ENCODE data around the gene CTSZ.
"Not testable (repeated sequence)": the region's sequence is repeated elsewhere in the genome, so short reads cannot be mapped to it uniquely, and the experiment has no call there.

The CTSZ gene

DNA sequence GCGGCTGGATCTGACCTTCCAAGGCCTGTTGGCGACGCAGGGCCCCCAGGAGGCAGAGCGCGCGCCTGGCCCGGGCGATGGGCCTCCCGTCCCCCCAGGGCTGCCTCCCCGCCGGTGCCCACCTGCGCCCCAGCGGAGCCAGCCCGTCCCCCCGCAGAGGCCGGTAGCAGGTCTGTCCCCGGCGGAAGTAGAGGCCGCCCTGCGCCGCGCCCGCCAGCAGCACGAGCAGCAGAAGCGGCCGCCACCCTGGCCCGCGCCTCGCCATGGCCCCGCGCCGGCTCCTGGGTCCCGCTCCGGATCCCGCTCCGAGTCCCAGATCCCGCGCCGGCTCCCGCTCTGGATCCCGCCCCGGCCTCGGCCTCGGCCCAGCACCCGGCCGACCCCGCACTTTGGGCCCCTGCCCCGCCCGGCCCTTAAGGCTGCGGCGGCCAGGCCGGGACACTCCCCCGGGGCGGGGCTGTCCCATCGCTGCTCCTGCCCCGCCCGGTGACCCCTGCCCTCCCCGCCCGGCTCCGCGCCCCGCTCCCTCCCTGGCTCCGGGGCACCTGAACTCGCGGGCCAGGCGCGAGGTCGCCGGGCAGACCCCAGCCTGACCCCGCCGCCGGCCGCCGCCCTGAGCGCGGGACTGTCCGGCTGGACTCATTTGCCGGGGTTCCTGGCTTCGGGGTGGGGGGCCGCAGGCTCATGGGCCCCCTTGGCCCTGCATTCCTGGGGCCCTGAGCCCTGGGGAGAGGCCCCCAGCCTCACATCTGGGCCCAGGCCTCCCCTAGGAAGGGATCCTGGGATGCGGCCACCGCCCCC, at the start of gene CTSZ:
CTSZ (minus strand) TSS at position 391 of the 801 bp plus-strand sequence; CDS start at position 265, 126 bp downstream.
- DNase-seq (ENCODE audit: low read depth), result peak; percentile 65

DNA sequence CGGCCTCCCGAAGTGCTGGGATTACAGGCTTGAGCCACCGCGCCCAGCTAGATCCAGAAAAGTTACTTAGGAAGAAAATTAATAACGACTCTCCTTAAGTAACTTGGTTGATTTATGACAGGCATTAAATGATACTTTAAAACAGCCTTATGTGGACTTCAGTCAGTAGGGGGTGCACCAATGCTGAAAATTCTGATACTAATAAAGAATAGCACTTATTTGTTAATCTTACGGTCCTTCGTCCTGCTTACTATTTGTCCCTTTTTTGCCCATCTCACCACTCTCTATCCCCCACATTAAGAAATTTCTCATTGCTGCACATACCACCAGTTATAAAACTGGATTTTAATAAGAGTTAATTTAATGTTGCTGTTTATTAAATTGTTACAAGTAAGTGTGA, 48.2 kb upstream of the CTSZ start:
- peak; percentile 59 for DNase-seq (ENCODE audit: low read depth)

DNA sequence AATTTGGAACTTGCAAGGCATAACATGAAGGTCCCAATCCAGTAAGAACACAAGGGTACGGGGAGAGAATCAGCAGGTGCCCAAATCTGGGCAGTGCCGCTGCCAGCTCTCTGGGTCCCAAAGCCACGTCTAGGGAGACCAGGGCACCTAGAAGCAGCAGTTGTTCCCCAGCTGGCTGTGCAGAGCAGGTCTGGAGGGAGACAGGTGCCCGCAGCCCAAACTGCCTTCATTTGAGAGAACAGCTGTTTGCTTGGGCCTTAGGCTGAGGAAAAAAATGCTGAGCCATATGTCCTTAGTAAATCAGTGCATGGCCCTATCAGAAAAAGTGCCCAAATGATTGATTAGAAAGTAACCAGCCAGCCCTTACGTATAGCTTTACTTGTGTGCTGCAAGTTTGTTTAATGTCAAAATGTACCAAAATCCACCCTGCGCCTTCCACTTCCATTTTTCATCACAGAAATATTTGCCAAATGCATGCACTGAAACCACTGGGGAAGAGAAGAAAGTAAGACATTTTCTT, 44.7 kb upstream of the CTSZ start:
- no peak for DNase-seq (ENCODE audit: low read depth)

DNA sequence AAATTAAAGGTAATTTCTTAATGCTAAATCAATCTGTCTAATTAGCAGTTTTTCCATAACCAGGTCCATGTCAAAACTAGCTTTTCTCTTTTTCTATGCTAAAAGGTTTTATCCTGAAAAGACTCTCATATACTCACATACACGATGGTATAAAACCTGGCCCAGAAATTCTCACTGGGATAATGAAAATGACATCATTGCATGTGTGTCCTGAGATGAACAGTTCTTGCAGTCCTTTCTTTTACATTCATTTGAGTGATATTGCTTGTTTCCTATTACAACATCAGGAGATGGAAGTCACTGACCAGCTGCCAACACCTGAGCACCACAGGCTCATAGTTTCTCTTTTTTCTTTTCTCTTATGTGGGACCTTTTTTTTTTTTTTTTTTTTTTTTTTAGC, 43.4 kb upstream of the CTSZ start:
- DNase-seq (ENCODE audit: low read depth), result no peak

DNA sequence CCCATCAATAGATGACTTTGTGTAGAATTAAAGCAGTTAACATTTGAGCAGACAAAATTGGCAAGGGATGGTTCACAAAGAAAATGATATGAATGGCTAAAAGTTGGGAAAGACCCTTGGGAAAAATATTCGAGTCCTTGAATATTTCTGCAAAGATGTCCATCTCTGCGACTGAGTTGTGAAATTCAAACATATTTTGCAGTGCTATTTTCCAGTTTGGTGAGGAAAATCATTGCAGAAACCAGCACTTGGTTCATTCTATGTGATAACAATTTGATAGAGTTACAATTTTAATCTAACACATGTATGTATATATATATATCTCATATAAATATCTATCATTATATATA, 41.6 kb upstream of the CTSZ start:
- DNase-seq (ENCODE audit: low read depth), result no peak

DNA sequence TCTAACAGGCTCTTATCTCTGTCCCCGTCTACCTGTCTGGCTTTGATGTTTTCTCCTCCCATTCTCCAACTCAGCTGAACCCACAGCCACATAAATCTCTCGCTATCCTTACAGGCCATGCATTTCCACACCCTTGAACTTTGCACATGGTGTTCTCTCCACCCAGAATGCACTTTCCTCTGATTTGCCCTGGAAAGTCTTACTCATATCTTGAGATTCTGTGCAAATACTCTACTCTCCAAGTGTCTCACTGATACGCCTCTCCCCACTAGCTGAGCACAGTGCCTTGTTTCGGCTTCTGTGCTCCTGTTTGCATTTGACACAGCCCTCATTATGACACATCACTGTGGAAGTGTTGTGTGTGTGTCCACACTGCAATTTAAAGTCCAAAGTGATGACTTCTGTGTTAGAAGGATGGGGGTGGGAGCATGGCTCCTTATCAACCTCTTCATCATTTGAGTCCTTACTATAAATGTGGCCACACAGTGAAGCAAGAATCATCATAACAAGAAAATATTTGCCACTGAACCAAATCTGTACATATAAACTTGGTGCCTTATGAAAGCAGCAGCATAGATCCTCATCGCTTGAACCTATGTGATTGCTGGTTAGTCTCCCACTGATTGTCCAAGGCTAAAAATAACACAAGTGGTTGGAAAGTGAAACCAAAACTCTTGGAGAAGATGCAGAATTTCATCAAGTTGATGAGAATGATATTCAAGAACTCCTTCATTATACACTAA, 41.1 kb upstream of the CTSZ start:
- DNase-seq (ENCODE audit: low read depth), result peak; percentile 39

DNA sequence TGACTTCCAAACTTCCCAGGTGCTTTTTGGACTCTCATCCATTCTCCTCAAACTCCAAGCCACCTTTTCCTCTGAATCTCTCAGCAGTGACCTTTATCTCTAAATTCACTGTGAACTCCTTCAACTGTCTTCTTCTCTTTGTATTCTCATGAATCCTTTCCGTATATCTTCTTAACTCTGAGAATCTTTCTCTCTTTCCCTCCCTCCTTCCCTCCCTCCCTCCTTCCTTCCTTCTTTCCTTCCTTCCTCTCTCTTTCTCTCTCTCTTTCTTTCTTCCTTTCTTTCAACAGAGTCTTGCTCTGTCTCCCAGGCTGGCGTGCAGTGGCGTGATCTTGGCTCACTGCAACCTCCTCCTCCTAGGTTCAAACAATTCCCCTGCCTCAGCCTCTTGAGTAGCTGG, 39.8 kb upstream of the CTSZ start:
- DNase-seq (ENCODE audit: low read depth), result no peak

DNA sequence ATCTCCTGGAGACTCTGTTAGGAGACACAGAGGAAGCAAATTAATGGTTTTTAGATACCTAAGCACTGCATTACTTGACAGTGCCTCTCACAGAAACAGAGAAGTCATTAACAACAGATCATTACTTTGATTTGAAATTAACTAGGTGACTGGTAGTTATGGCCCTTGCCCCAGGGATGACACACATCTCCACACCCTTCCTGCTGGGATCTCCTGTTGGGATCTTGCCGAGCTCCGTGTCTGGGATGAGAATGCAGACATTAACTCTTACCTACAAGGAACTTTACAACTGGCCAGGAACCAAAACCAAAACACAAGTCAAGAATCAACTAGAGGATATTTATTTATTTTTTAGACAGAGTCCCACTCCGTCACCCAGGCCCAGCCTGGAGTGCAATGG, 37.7 kb upstream of the CTSZ start:
- no peak for DNase-seq (ENCODE audit: low read depth)

DNA sequence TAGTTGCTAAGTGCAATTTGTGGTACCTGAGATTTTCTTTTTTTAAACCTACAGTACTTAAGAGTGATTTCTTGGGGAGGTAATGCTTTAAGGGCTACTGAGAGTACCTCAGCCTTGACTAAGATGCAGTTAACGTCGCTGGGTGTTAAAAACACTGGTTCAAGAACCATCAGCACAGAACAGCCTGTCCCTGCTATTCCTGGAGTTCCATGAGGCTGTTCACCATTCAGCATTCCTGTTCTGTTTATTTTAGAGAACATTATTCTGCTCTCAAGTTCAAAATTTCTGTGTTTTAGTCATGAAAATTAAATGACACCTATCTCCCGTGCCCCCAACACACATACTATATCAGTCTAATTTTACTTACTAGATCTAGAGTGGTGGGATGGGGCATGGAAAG, 37.2 kb upstream of the CTSZ start:
- no peak for DNase-seq (ENCODE audit: low read depth)

DNA sequence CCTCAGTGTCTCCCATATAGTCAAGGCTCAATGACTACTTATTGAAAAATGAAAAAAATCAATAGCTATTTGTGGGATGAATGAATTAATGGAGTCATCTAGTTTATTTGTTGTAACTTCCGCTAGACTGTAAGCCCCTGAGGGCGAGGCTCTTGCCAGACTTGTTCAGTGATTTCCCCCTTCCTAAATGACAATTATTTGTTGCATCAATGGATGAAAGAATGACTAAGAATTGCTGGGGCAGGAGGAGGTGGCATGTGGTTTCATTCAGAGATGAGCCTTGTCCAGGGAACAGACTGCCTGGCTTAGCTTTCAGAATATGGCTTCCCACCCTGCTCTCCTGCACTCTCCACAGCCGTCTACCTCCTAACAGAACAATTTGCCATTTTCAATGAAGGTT, 36.6 kb upstream of the CTSZ start:
- DNase-seq (ENCODE audit: low read depth), result peak; percentile 53

DNA sequence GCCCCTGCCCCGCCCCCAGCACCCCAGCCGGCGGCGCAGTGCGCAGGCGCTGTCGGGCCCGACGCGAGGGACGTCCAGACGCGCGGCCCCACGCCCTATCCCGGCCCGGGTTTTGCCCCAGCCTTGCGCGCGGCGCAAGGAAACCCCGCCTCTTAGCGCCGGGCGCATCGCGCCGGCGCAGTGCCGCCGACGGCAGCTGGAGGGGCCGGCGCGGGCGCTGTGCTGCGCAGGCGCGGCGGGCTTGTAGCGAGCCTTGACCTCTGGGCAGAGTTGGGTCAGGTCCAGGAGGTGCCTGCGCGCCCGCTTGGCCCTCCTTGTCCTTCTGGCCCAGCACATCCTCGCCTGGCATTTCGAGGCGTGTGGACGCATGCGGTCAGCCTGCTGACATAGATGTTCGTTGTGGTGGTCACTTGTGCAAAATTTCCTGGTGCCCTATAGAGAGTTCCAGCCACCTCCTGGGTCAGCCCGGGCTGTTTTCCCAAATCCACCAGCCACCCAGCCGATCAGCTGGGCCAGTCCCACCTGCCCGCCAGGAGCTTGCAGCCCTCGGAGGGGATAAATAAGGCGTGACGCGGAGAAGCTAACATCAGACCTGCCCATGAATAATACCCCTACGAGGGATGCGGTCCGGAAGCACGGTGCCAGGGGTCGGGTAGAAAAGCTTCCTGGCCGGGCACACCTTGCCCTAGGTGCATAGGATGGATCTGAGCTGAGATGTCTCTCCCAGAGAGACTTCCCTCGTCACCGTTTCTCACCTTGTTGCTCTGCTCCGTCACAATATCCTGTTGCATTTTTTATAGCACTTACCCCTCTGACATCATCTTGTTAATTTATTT, 36.0 kb upstream of the CTSZ start:
- DNase-seq (ENCODE audit: low read depth), result peak; percentile 95

DNA sequence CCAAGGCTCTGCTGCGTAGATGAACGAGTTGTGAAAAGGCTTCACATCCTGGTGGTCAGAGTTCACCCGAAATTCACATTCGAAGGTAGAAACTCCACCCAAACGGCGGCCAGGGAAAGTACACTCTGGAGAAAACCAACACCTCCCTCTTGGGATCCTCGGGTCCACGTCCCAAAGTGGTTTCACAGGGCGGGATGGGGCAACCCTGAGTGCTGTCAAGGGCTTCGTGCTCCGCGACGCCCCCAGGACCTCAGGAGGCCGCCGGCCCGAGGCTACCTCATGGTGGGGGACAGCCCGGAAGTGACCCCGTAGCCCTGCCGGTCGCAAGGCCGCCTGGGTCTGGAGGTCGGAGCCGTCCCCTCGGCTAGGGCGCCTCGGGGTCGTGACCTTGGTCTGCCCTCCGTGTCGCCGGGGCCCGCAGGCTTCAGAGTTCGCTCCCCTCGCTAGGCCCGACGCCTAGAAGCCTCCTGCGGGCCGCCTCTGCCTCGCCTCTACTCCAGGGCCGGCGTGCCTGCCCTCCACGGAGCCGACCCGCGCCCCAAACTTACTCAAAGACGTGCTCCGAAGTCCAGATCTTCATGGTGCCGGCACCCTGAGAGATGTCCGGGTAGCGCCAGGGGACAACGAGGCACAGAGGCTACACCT, 35.2 kb upstream of the CTSZ start, which contains the start of gene PRELID3B:
PRELID3B (minus strand) TSS at position 636 of the 645 bp plus-strand sequence; CDS start at position 580, 56 bp downstream.
- peak; percentile 50 for DNase-seq (ENCODE audit: low read depth)

DNA sequence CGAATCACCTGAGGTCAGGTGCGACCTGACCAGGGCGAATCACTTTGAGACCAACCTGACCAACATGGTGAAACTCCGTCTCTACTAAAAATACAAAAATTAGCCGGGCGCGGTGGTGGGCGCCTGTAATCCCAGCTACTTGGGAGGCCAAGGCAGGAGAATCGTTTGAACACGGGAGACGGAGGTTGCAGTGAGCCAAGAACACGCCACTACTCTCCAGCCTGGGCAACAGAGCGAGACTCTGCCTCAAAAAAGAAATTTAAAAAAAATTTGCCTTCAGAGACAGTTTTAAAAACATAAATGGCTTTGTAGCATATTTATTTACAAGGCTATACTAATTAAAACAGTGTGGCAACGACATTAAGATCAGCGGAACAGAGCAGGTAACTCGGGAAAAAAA, 34.4 kb upstream of the CTSZ start:
- not testable (repeated sequence) for DNase-seq (ENCODE audit: low read depth)

DNA sequence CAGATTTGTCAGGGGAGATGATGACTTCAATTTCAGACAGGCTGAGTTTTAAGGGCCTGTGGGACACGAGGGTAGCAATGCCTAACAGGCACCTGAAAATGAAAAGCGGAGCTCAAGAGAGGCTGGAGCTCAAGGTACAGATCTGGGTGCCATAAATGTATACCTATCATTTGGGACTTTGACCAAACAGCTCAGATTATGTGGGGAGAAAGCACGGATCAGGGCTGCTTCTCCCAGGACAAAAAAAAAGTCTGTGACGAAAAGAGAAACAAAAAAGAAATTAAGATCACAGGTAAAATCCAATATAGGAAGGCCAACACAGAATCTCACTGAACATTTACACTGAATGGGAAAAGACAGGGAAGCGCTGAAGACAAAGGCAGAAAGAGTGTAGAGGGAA, 33.6 kb upstream of the CTSZ start:
- no peak for DNase-seq (ENCODE audit: low read depth)

DNA sequence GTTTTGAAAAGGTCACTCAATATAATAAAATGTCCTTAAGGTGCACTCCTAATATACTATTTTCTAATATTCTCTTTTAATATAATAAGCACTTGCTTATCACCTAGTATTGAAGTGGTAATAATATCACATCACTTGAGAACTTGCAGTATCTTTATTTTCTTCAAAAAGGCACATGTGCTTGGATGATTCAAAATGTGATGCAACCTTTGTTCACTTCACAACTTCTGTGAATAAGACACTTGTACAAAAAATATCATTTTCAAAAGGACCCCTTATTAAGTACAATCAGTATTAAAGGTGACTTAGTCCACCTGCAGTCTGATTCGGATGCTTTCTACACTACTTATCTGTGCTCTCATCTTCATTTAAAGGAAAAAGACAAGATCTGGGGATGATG, 32.2 kb upstream of the CTSZ start:
- DNase-seq (ENCODE audit: low read depth), result no peak

DNA sequence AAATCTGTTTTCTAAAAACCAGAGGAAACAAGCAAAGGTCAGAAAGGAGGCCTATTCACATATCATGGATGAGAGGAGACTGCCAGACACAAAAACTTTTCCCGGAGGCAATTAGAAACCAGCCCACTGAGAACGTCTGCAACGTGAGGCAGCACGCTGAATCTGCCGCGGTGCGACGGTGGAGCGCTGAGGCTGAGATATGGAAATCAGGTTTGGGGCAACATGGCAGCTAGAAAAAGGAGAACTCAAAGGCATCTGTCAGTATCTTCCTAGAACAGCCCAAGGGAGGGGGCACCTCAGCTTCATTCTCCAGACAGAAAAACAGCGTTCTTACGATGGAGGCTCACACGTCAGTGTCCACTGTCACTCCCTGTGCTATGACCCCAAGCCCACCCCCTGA, 30.3 kb upstream of the CTSZ start:
- no peak for DNase-seq (ENCODE audit: low read depth)

DNA sequence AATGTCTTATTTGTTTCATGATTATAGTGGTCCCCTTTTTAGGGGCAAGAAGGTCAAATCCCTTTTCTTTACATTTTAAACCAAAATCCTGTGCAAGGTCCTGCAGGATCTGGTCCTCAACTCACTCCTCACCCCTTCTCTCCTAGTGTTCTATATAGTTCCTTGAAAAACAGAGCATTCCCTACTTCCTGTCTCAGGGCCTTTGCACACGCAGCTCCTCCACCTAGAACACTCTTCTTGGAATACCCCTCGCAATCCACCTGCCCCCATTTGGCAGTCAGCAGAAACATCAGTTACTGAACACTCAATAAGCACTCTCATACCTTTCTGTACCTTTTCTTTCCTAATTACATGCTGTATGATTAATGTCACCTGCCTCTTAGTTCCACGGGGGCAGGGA, 28.3 kb upstream of the CTSZ start:
- DNase-seq (ENCODE audit: low read depth), result no peak

DNA sequence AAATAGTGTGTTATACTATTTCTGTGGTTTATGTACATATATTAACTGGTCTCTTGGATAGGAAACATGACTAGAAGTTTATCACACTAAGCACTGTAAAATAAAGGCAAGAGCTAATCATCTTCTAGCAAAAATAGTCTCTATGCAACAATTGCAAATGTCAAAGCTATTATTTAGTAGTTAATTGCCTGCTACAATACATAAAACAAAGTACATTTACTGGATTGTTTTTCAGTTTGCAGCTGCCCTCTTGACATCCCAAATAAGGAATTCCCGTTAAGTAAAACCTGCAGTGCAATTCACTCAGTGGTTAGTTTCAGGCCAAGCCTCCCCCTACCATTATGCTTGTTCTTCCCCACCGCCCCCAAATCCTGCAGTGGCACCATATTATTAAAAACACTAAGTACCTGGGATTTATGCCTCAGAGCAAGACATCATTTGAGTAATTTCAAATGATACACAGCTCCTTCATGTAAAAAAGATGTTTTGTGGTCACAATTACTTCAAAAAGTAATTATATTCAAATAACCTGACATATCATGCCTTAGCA, 26.6 kb upstream of the CTSZ start:
- no peak for DNase-seq (ENCODE audit: low read depth)

DNA sequence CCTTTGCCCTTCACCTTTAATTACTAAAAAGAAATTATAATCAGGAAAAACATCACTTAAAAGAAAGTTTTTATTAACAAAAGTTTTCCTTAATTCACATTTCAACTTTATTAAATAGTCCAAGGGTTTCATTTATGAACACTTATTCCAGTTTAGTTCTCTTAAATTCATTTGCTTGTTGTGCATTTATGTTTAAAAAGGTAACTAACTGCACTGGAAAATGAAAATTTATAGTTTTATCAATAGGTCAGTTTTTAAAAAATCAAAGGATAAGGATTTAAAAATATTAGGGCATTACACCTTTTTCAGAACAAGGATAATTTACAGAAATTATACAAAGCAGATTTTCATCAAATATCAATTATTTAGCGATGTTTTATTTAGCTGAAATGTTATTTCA, 26.0 kb upstream of the CTSZ start:
- no peak for DNase-seq (ENCODE audit: low read depth)

DNA sequence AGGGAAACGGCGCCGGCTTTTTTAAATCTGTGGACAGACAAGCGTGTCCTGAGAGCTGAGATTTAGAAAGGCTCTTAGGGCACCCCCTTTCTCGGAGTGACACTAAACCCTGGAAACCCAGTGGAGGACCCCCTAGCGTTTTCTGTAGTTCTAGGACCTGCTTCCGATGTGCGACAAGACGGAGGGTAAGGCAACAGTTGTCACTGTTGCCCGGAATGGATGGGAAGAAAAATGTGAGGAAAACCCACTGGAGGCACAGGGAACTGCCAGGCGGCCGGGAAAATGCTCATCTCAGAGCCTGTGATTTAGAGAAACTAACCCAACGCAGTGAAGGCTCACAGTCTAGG, 25.6 kb upstream of the CTSZ start:
- peak; percentile 72 for DNase-seq (ENCODE audit: low read depth)

DNA sequence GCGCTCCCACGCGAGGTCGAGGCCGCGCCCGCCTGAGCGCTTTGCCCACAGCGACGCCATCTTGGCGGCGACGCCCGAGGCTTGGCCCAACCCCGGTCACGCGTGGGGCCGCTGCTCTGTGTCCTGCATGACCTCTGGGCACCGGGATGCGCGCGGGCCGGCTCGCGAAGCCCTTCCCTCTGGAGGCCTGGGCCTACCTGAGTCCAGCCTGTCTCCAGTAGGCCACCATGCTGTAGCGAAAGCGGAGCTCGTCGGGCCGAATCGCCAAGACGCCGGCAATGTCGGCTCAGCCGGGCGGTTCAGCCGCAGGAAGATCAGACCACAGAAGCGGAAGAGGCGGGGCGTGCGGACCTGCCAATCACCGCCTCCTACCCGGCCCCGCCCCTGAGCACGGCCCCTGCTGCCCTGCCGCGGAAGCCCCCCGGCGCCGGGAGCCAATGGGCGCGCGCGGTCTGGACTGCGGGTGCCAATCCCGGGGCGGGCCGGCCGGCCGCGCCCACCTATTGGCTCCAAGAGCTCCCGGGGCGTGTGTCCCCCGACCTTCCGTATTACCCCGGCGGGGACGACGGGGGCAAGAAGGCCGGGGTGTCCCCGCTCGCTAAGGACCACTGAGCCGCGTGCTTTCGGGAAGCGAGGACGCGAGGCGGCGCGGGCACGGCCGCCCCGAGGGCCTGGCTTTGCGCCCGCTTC, 25.1 kb upstream of the CTSZ start, which contains the start of gene ATP5F1E:
ATP5F1E (minus strand) TSS at position 313 of the 690 bp plus-strand sequence; CDS start at position 229, 84 bp downstream.
- peak; percentile 98 for DNase-seq (ENCODE audit: low read depth)
